Tibial nerve (tissue), 3 donors: ENCODE results near the gene RPN2.

Experiments
- CTCF ChIP-seq, 5 experiments: fragments of 200-600 bp in 3 of 5; fragments of 450-650 bp in 2 of 5; sonication (generic) in 3 of 5; IDR thresholded peaks; one replicate each; pipeline ENCODE4 v1.5.1; 2016 to 2019; ENCODE audit warnings: antibody characterized with exemption in 5 of 5, mild to moderate bottlenecking in 3 of 5, moderate library complexity in 2 of 5
- POLR2A ChIP-seq, 2 donors: fragments of 450-650 bp; IDR thresholded peaks; one replicate each; pipeline ENCODE4 v1.6.1; 2017; ENCODE audit warnings: antibody characterized with exemption in 2 of 2, mild to moderate bottlenecking in 2 of 2, moderate library complexity in 2 of 2

GRCh38 chr20:37220731-37221130 lies 41.6 kb downstream of the RPN2 start:
- TF ChIP-seq CTCF (IDR thresholded peaks at IDR 0.05) (no peak), POLR2A (IDR thresholded peaks at IDR 0.05) (no peak)
